ENCODE data around the gene MAP2. TPM values are rescaled to one million over a fixed set of nuclear protein-coding genes. Genes with fewer than 3 reads are reported as not detected.
A peak's percentile ranks its signal among the peaks of the same experiment; 100 is the strongest.

MAP2 gene
- total RNA-seq, 8 experiments from 2014 or later: 0.66 to 429 (median 346) TPM

DNA sequence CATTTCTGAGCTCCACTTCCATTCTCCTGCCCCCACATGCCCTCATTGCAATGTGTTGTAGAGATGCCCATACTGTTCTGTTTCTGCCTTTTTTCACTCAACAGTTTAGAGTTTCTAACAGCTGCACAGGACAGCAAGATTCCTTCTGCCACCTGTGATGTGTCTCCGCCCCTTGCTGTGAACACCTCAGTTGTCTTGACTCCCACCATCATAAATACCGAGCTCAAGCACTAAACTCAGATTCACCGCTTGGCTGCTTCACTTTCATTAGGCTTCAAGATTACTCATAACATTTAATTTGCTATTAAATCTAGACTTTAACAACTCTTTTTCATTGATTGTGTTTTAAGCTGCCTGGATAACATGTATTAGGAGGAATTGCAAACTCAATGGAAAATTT, 141.0 kb downstream of the MAP2 start:
- in situ Hi-C loops (cut with MboI; ENCODE audit: low pct_unique_long_range_greater_than_20kb in 2 of 9, low sequenced_read_pairs in 9 of 9, unreplicated experiment in 9 of 9): loop anchor here in 1 of 9 experiments (10.0 to 25.0 kb wide), 2 partner anchors 140 to 228 kb away; partner anchors contain the start of gene MAP2
- 49 to 100% (median 90%) methylated on average over 1 to 3 of the region's 3 CpGs; no CpG with 5 or more reads in 1 of the 10 experiments for WGBS, 10 experiments
- H3K27ac ChIP-seq: no peak overlapping the region
- peaks cover 12 to 17% of the 10 kb centered on the region in 2 donors for H3K4me1 ChIP-seq (replicated peaks in 1 of 2)
- H3K4me3 ChIP-seq: no peak overlapping the region
- ATAC-seq (replicated peaks in 6 of 8): no peak

DNA sequence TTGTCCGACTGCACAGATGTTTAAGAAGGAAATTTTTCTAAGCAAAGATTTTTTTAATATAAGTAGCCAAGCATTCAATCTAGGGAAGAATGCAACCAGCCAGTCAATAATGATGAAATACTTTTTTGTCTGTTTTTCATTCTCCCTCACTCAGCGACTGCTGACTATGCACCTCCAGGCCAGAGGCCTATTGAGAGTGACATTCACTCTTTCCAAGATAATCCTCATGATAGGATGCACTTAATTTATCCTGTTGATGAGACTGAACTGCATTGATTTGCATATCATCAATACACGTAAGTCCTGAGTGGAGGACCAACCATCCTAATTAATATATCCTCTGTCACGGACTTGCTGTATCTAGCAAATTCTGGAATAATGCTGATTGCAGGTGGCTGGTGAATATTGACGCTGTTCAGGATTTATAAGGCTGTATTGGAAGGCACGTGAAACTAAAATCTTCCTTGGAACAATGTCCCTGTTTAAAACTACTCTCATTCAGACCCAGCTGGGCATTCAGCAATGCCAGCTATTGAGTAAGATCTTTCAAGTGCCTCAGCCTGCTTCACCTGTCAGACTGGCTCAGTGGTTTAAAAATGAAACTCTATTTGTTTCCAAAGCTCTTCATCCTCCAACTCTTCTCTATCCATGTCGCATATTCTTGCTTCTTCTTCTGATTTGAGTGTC, 142.2 kb downstream of the MAP2 start:
- in situ Hi-C loops (cut with MboI; ENCODE audit: low pct_unique_long_range_greater_than_20kb in 2 of 9, low sequenced_read_pairs in 9 of 9, unreplicated experiment in 9 of 9): loop anchor here in 1 of 9 experiments (10.0 to 25.0 kb wide), 2 partner anchors 141 to 229 kb away; partner anchors contain the start of gene MAP2

DNA sequence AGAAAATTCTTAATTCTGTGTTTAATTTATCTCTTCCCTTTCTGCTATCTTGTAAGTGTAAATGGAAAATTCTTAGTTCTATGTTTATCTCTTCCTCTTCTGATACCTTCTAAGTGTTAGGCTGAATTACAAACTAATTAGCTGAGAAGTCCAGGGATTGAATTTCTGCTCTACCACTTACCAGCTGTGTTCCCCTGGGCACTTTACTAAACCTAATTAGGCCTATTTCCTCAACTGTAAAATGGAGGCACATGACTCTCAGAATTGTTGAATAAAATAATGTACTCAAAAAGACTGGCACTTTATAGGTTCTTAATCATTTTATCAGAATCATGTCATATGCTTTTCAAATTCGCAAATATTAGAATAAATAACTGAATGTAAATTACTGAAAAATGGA, 146.3 kb downstream of the MAP2 start:
- no peak overlapping the region for H3K27ac ChIP-seq

More for the DNA sequence above, 142.2 kb downstream of the MAP2 start:
- Histone ChIP-seq H3K27ac (no peak overlapping the region), H3K4me3 (no peak overlapping the region), H3K4me1 (replicated peaks in 1 of 2) (peaks cover 12 to 17% of the 10 kb centered on the region in 2 donors)
- WGBS, 10 experiments: 45 to 77% (median 60%) methylated on average over 2 to 7 of the region's 7 CpGs
- ATAC-seq (replicated peaks in 6 of 8): peak in 5 of 8 experiments; percentile 56 to 70 (median 67)

DNA sequence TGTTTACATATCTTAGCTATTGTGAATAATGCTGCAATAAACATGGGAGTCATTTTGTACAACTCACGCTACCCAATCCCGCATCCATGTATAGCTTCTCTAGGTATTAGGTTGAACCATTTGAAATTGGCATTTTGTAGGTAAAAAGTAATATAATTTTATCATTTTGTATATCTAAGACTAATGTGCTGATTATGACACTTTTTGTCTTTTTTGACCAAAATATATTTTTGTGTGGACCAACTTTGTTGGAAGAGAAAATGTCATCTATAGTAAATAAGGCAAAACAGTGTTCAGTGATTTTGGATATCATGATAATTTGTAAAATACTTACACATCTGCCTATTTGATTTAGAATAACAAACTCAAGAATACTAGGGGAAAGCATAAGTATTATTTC, 150.7 kb downstream of the MAP2 start:
- no peak overlapping the region for H3K27ac ChIP-seq
- in situ Hi-C loops (cut with MboI; ENCODE audit: low pct_unique_long_range_greater_than_20kb in 2 of 9, low sequenced_read_pairs in 9 of 9, unreplicated experiment in 9 of 9): loop anchor here in 1 of 9 experiments (25.0 kb wide), 1 partner anchor 237 kb away; no protein-coding TSS in a partner anchor
- ATAC-seq (replicated peaks in 6 of 8): no peak
- 92 to 100% (median 96%) methylated on average over 1 to 2 of the region's 2 CpGs; no CpG with 5 or more reads in 1 of the 10 experiments for WGBS, 10 experiments
- no peak overlapping the region for H3K4me3 ChIP-seq
- H3K4me1 ChIP-seq (replicated peaks in 1 of 2): peaks cover 14 to 23% of the 10 kb centered on the region in 2 donors

More for the DNA sequence above, 146.3 kb downstream of the MAP2 start:
- Histone ChIP-seq H3K4me1 (replicated peaks in 1 of 2) (peaks cover 12 to 17% of the 10 kb centered on the region in 2 donors), H3K4me3 (no peak overlapping the region)
- ATAC-seq (replicated peaks in 6 of 8): no peak
- in situ Hi-C loops (cut with MboI; ENCODE audit: low pct_unique_long_range_greater_than_20kb in 2 of 9, low sequenced_read_pairs in 9 of 9, unreplicated experiment in 9 of 9): loop anchor here in 1 of 9 experiments (25.0 kb wide), 1 partner anchor 233 kb away; no protein-coding TSS in a partner anchor
- 24 to 100% (median 100%) methylated on average over 1 of the region's 1 CpG; no CpG with 5 or more reads in 4 of the 10 experiments for WGBS, 10 experiments

DNA sequence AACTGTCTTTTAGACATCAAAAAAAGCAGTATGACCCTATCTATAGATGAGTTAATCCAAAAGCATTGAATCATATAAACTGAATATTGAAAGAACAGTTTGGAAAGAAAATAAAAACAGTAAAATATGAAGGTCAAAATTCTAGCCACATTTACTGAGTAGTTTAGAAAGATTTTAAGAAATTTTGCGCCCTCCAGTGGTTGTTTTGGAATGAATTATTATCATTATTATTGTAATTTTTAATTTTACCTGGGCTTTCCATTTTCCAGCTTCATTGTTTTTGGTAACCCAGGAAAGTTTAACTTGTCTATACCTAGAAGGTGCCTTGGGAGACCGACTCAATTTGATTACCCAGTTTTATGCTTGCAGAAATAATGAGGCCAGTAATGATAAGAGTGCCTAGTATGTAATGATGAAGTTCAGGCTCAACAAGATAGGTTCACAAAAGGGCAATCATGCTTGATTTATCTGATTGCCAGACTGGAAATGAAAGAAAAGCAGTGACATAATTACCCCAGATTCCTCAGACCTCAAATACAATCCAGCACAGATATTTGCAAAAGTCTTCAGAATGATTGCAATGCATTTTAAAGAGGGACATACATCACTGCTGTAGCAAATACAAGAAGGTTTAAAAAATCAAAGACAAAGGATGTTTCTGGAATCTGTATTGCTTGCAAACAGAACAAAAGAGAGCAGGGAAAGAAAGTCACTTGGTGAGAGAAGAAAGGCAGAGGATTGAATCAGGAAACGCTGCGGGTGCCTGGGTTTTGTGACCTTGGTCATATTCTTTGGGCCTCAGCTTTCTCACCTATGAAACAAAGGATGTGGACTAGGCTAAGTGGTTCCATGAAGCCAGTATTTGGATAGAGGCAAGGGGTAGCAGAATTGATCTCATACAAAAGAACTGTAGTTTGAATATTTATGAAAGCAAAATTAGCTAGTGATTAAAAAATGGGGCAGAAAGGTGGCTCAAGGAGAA, 153.8 kb downstream of the MAP2 start:
- H3K27ac ChIP-seq: peak overlapping the region; percentile 70 to 76
- WGBS, 10 experiments: 0 to 54% (median 1%) methylated on average over 1 to 4 of the region's 4 CpGs
- peak overlapping the region in 4 of 5 donors; percentile 6 to 50 (median 44) for H3K4me3 ChIP-seq
- H3K4me1 ChIP-seq (replicated peaks in 1 of 2): peaks cover 18 to 23% of the 10 kb centered on the region in 2 donors
- in situ Hi-C loops (cut with MboI; ENCODE audit: low pct_unique_long_range_greater_than_20kb in 2 of 9, low sequenced_read_pairs in 9 of 9, unreplicated experiment in 9 of 9): no loop called here
- peak in 5 of 8 experiments; percentile 22 to 42 (median 40) for ATAC-seq (replicated peaks in 6 of 8)

DNA sequence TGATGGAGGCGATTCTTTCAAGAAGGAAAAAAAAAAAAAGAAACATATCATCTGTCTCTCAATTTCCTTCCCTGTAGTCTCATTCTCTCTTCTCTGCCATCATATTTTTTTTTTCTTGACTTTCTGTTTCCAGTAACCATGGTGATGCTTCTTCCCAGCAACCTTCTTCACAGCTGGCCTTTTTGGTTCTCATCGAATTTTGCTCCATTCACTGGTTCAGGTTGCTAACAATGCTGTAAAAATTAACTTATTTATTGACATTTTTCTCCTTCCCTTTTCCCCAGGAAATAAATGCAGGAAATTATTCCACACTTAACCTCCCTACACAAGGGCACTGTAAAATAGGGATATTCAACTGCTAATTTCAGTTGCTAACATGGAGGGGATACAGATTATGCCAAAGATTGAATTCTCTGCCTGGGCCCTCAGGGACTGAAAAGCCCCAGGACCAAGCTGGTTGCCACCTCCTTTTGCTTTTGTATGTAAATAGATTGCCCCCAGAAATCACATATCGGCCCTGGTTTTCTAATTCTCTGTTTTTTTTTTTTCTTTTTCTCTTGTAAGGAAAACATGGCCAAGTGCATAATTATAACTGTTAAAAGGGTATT, 154.7 kb downstream of the MAP2 start:
- Histone ChIP-seq H3K4me1 (replicated peaks in 1 of 2) (peaks cover 18 to 27% of the 10 kb centered on the region in 2 donors), H3K4me3 (peak overlapping the region; percentile 34 to 50 (median 44)), H3K27ac (peak overlapping the region; percentile 76 to 88)
- WGBS, 10 experiments: 0 to 50% (median 12%) methylated on average over 1 to 3 of the region's 3 CpGs
- in situ Hi-C loops (cut with MboI; ENCODE audit: low pct_unique_long_range_greater_than_20kb in 2 of 9, low sequenced_read_pairs in 9 of 9, unreplicated experiment in 9 of 9): no loop called here
- peak in 4 of 8 experiments; percentile 9 to 17 (median 15) for ATAC-seq (replicated peaks in 6 of 8)

DNA sequence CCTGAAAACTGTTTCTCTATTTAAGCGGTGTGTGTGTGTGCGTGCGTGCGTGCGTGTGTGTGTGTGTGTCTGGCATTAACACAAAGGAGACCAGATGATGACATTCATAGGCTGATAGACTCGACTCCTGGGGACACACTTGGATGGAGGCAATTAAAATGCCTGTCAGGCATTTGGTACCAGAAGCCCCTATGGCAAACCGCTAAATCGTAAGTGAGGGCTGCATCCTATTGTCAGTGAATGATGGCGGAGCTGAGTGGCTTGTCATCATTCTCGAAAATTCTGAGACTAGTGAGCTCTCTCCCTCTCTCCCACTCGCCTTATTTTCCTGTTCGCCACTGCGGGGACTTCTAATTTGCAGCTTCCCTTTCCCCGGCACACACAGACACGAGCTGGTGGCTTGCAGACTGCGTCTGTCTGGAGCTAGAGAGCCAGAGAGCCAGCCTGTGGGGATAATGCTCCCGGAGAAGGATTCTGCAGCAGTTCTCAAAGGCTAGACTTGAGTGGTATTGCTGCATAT, 155.4 kb downstream of the MAP2 start:
- Histone ChIP-seq H3K4me3 (peak overlapping the region; percentile 34 to 50 (median 44)), H3K27ac (peak overlapping the region; percentile 76 to 88), H3K4me1 (replicated peaks in 1 of 2) (peaks cover 18 to 27% of the 10 kb centered on the region in 2 donors)
- in situ Hi-C loops (cut with MboI; ENCODE audit: low pct_unique_long_range_greater_than_20kb in 2 of 9, low sequenced_read_pairs in 9 of 9, unreplicated experiment in 9 of 9): no loop called here
- ATAC-seq (replicated peaks in 6 of 8): peak; percentile 80 to 90 (median 85)
- WGBS, 10 experiments: 0 to 41% (median 0%) methylated on average over 2 to 15 of the region's 17 CpGs; no CpG with 5 or more reads in 1 of the 10 experiments

DNA sequence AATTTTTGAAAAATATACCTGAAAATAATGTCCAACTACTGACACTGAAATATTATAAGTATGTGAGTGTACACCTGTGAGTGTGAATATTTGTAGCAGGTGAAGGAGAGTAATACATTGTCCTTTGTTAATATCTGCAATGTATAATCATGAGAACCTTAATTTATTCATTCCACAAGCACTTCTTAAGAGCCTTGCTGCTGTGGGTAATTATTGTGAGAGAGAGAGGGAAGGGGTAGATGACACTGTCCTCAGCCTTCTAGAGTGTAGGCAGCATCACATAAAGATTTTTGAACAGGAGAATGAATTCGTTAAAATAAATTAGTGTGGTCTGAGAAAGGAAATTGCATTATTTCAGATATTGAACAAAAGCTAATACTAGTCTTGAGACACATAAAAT, 157.2 kb downstream of the MAP2 start:
- ATAC-seq (replicated peaks in 6 of 8): no peak
- in situ Hi-C loops (cut with MboI; ENCODE audit: low pct_unique_long_range_greater_than_20kb in 2 of 9, low sequenced_read_pairs in 9 of 9, unreplicated experiment in 9 of 9): no loop called here
- H3K4me3 ChIP-seq: peak overlapping the region; percentile 34 to 50 (median 44)
- peaks cover 25 to 42% of the 10 kb centered on the region in 2 donors for H3K4me1 ChIP-seq (replicated peaks in 1 of 2)
- peak overlapping the region; percentile 7 to 88 for H3K27ac ChIP-seq
- 0 to 100% (median 57%) methylated on average over 1 of the region's 1 CpG; no CpG with 5 or more reads in 3 of the 10 experiments for WGBS, 10 experiments

DNA sequence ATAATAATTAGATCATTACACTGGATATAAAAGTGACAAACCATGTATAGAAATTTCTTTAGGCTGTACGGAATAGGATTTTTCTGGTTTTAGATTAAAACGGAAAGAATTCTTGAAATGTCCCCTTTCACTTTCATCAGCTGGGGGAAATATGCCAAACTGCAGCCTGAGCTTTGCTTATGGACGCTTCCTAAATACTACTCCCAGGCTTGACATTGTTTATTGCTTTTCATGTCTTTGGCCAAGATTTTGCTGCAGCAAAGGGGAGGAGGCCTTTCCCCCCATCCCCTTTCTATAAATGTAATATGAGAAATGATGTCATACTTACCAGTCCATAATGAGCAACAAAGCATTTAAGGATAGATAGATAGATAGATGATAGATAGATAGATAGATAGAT, 158.4 kb downstream of the MAP2 start:
- 44 to 100% (median 77%) methylated on average over 1 to 3 of the region's 3 CpGs; no CpG with 5 or more reads in 1 of the 10 experiments for WGBS, 10 experiments
- in situ Hi-C loops (cut with MboI; ENCODE audit: low pct_unique_long_range_greater_than_20kb in 2 of 9, low sequenced_read_pairs in 9 of 9, unreplicated experiment in 9 of 9): no loop called here
- Histone ChIP-seq H3K4me3 (peak overlapping the region; percentile 34 to 50 (median 44)), H3K4me1 (replicated peaks in 1 of 2) (peaks cover 25 to 40% of the 10 kb centered on the region in 2 donors), H3K27ac (peak overlapping the region in 1 of 2 donors; percentile 88)
- ATAC-seq (replicated peaks in 6 of 8): no peak

DNA sequence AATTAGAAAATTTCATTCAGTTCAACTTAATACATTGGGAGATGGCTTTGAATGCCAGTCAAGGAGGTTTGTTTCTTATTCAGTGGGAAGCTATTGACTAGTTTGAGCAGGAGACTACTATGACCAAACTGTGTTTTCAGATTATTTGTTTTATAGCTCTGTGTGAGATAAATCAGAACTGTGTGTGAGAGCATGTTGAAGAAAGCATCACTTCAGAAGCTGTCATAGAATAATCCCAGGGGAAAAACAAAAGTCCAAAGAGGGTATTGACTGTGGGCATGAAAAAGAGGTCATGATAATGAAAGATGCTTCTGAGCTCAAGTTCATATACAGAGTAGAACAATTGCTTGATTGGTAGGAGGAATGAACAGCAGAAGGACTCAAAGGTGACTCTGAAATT, 160.6 kb downstream of the MAP2 start:
- peak in 3 of 8 experiments; percentile 58 to 64 (median 61) for ATAC-seq (replicated peaks in 6 of 8)

DNA sequence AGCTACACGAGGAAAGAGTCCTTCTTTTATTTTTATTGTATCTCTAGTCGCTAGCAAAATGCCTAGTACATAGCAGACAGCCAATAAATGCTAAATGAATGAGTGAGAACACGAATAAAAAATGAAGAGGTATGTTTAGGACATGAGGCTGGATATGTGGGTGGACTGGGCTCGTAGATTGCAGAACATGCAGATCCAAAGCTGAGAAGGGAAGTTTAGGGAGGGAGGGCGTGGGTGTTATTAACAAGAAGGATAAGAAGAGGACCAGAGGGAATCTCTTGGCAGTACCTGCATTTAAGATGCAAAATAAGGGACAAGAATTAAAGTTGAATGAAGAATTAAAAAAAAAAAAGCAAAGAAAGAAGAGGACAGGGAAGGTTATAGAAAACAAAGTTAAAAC, 161.1 kb downstream of the MAP2 start:
- in situ Hi-C loops (cut with MboI; ENCODE audit: low pct_unique_long_range_greater_than_20kb in 2 of 9, low sequenced_read_pairs in 9 of 9, unreplicated experiment in 9 of 9): no loop called here
- Histone ChIP-seq H3K27ac (no peak overlapping the region), H3K4me1 (replicated peaks in 1 of 2) (peaks cover 21 to 37% of the 10 kb centered on the region in 2 donors), H3K4me3 (no peak overlapping the region)
- 5 to 98% (median 88%) methylated on average over 2 to 5 of the region's 5 CpGs for WGBS, 10 experiments
- ATAC-seq (replicated peaks in 6 of 8): no peak

More for the DNA sequence above, 160.6 kb downstream of the MAP2 start:
- Histone ChIP-seq H3K4me1 (replicated peaks in 1 of 2) (peaks cover 21 to 37% of the 10 kb centered on the region in 2 donors), H3K4me3 (no peak overlapping the region), H3K27ac (no peak overlapping the region)
- in situ Hi-C loops (cut with MboI; ENCODE audit: low pct_unique_long_range_greater_than_20kb in 2 of 9, low sequenced_read_pairs in 9 of 9, unreplicated experiment in 9 of 9): no loop called here

DNA sequence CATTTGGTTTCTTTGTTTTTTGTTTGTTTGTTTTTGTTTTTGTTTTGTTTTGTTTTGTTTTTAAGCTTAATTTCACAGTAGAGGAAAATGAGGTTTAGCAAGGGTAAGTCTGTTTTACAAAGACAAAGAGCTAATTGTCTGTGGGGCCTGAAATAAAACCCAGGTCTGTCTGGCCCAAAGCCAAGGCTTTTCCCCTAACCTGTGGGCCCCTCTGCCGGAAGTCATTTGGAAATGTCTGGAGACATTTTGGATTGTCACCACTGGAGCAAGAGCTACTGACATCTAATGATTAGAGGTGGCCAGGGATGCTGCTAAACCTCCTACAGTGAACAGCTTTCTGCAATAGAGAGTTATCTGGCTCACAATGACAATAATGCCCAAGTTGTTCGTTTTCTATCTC, 167.2 kb downstream of the MAP2 start:
- Histone ChIP-seq H3K27ac (no peak overlapping the region), H3K4me3 (no peak overlapping the region), H3K4me1 (replicated peaks in 1 of 2) (peaks cover 10 to 30% of the 10 kb centered on the region in 2 donors)
- no peak for ATAC-seq (replicated peaks in 6 of 8)
- in situ Hi-C loops (cut with MboI; ENCODE audit: low pct_unique_long_range_greater_than_20kb in 2 of 9, low sequenced_read_pairs in 9 of 9, unreplicated experiment in 9 of 9): no loop called here
- 0 to 100% (median 73%) methylated on average over 1 to 2 of the region's 2 CpGs for WGBS, 10 experiments
